ENCODE data around the gene SENP2.

Gene SENP2

GRCh38 chr3:185656321-185656840 is 70.3 kb downstream of the SENP2 start:
- ATAC-seq = peak; percentile 76

GRCh38 chr3:185657211-185657610 is 71.1 kb downstream of the SENP2 start:
- TF ChIP-seq CSDC2 (CRISPR knock-in tag; IDR thresholded peaks at IDR 0.05) (no peak), GLIS3 (CRISPR knock-in tag; IDR thresholded peaks at IDR 0.05) (no peak), PATZ1 (CRISPR knock-in tag; IDR thresholded peaks at IDR 0.05; ENCODE audit: borderline replicate concordance) (no peak), ZNF8 (CRISPR knock-in tag; IDR thresholded peaks at IDR 0.05) (no peak), ARNTL (CRISPR knock-in tag; IDR thresholded peaks at IDR 0.05; ENCODE audit: borderline replicate concordance, low read depth) (no peak), SNAI2 (CRISPR knock-in tag; IDR thresholded peaks at IDR 0.05) (no peak)
- no peak for ATAC-seq

More at GRCh38 chr3:185656321-185656840, 70.3 kb downstream of the SENP2 start:
- TF ChIP-seq POU6F1 (CRISPR knock-in tag; IDR thresholded peaks at IDR 0.05; ENCODE audit: borderline replicate concordance, low read depth) (no peak), TCF4 (CRISPR knock-in tag; IDR thresholded peaks at IDR 0.05; ENCODE audit: borderline replicate concordance) (no peak), PPARA (CRISPR knock-in tag; IDR thresholded peaks at IDR 0.05; ENCODE audit: borderline replicate concordance) (no peak), ZNF70 (CRISPR knock-in tag; IDR thresholded peaks at IDR 0.05) (no peak), TOX (CRISPR knock-in tag; IDR thresholded peaks at IDR 0.05; ENCODE audit: borderline replicate concordance) (no peak), ZFP30 (CRISPR knock-in tag; IDR thresholded peaks at IDR 0.05) (no peak), TSHZ2 (CRISPR knock-in tag; IDR thresholded peaks at IDR 0.05) (no peak), CREB5 (CRISPR knock-in tag; IDR thresholded peaks at IDR 0.05; ENCODE audit: low read depth) (no peak), CSDC2 (CRISPR knock-in tag; IDR thresholded peaks at IDR 0.05) (no peak), ARNTL (CRISPR knock-in tag; IDR thresholded peaks at IDR 0.05; ENCODE audit: borderline replicate concordance, low read depth) (no peak), ESRRG (CRISPR knock-in tag; IDR thresholded peaks at IDR 0.05) (no peak), ZNF565 (CRISPR knock-in tag; conservative IDR thresholded peaks at IDR 0.05; ENCODE audit: low read depth) (no peak), PATZ1 (CRISPR knock-in tag; IDR thresholded peaks at IDR 0.05; ENCODE audit: borderline replicate concordance) (no peak), ZC3H10 (CRISPR knock-in tag; IDR thresholded peaks at IDR 0.05) (no peak), CSRNP3 (CRISPR knock-in tag; IDR thresholded peaks at IDR 0.05) (no peak), ISL1 (CRISPR knock-in tag; IDR thresholded peaks at IDR 0.05) (no peak), ZNF8 (CRISPR knock-in tag; IDR thresholded peaks at IDR 0.05) (no peak), RARB (CRISPR knock-in tag; IDR thresholded peaks at IDR 0.05) (no peak)
